NCI-H2227 treated with DMSO at 0.1 percent for 48 hours (cell line): ENCODE results near the gene IL17RD.

Experiments
- DNase-seq: peaks from one replicate; lab custom pipeline; 2025; lab: John Stamatoyannopoulos, UW

IL17RD gene

DNA sequence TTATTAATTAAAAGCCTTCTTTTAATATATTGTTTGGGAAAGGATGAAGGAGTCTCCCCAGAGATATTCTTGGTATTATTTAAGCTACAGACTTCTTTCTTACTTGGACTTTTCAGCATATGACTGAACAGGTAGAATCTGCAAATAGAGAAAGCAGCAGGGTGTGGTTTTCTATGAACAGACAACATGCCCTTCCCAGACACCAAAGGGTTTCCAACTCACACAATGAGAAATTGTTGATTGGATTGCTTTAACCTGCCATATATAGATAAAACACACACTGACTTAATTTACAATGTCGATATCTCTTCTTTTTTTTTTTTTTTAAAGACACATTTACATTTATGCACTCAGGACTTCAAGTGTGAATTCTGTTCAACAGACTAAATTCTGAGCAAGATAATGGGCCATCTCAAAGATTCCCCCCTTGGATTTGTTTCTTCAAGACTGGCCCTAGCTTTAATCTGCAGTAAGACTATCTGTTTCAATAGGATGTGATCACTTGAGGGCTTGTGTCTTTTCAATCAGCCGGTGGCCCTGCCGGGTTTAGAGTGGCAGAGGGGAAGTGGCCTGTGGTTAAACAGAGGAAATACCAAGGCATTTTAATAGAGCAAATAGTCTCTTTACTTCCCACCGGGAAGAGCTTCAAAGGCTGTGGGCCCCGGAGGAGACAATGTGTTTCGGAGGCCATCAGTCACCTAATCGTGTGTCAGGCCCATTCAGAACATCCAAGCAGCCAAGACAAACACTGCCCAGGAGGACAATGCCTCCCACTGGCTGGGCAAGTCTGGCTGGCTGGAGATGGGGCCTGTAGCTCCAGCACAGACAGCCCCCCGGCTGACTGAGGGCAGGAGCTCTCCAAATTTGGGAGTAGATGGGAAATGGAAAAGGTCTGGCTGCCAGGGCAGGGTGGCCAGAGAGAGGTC is 6.1 kb downstream of the IL17RD start:
- no peak for DNase-seq

DNA sequence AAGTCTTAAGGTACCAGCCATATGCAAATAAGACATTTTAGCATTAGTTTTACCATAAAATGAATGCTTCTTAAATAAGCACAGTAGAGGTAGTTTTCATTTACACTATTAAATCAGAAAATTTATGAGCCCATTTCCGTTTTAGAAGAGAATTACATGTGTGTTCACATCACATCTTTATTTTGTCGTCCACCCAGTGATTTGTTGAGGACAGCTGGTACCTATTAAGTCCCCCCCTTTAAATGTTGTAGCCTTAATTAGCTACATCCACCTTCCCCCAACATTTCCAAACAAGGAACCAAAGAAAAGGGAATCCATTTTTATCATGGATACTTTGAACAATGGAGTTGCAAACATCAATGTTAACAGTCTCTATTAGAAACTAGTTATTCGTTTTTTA is 6.8 kb downstream of the IL17RD start:
- no peak for DNase-seq

DNA sequence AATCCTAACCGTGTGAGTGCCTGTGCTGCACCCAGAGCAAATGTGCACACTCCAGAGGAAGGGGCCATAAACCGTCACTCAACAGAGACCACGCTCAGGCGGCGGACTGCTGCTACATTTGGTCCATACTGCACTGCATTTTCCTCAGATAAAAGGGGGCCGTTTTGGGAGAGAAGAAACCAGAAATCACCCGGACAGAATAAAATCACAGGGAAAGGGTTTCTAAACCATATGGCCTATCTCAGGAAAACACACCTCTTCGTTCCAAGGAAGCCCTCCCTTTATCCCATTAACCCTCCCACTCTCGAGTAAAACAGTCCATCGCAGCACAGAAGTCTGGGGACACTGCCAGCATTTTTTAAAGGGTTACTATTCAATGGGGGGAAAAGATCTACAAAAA is 7.6 kb downstream of the IL17RD start:
- no peak for DNase-seq

- DNase-seq = no peak
Measured at GRCh38 chr3:57155310-57155643, 9.9 kb downstream of the IL17RD start.

DNA sequence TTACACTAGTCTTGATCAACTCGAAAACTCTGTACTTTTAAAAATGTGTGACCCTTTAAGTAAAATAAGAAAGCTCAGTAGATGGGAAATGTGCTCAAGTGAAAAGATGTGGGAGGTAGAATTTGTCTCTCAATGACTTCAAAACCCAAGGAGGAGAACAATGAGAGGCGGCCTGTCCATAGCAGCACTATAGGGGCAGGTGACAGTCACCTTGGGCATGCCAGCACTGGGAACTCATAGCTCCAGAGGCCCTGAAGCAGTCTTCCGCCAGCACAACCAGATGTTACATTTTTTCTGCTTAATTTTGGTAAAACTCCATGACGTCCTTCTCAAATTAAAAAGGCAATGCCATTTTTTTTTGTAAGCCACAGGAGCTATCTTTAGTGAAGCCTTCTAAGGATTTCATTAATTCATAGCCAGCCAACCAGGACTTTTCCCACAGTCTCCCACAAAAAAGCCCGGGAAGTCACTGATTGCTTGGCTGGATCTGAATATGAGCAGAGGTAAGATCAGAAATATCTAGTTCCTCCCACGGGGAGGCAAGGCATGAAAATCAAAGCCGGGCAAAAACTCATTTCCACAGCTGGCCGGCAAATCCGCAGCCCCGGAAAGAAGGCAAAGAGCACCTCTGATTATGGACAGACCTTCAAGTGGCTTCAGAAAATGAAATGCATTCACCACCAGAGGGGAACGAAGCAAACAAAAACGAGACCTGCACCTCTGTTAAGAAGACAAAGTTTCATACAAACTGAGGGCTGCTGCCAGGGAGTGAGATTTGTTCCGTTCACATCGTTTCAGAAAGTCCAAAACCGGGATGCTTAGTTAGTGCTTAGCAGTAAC is 10.5 kb downstream of the IL17RD start:
- DNase-seq = no peak

- DNase-seq = no peak
Measured at GRCh38 chr3:57152151-57153143, 12.7 kb downstream of the IL17RD start.

GRCh38 chr3:57151749-57152148 is 13.4 kb downstream of the IL17RD start:
- DNase-seq = no peak

- DNase-seq = no peak
Measured at GRCh38 chr3:57151021-57151449, 14.1 kb downstream of the IL17RD start.

DNA sequence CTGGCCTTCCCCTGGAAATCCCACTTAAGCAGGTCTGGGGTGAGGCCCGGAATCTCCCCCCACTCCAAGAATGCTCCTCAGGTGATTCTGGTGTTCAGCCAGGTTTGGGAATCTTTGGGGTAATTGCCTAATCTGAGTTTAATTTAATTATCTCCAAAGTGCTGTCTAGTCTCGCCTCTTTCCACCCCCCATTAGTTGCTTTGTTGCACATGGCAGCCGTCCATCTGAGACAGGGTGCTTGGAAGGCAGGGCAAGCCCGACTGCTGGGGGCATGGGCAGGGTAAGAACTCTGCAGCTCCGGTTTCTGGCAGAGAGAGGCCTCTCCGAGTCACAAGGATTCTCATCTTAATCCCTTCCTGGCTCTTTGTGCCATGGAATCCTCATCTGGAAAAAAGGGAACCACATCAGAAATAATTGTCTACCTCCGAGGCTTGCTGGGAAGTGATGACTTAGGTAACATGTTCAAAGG is 15.0 kb downstream of the IL17RD start:
- no peak for DNase-seq

DNA sequence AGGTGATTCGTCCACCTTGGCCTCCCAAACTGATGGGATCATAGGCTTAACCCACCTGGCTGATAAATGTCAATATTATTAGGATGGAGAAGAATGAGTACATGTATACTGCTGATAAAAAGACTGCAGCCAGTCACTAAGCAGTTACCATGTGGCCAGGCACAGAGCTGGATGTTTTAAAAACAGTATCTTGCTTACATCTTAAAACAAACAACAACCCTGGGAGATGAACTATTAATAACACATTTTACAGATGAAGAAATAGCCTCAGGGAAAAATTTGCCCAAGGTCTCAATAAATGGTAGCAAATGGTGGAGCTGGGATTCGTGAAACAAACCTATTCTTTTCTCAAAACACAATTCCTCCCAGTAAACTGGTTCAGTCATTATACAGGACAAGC is 18.1 kb downstream of the IL17RD start:
- no peak for DNase-seq

GRCh38 chr3:57145852-57146251 is 19.3 kb downstream of the IL17RD start:
- DNase-seq = no peak

GRCh38 chr3:57144952-57145351 is 20.2 kb downstream of the IL17RD start:
- no peak for DNase-seq

GRCh38 chr3:57143886-57144459 is 21.2 kb downstream of the IL17RD start:
- DNase-seq = no peak

GRCh38 chr3:57142411-57142723 is 22.8 kb downstream of the IL17RD start:
- DNase-seq = no peak

DNA sequence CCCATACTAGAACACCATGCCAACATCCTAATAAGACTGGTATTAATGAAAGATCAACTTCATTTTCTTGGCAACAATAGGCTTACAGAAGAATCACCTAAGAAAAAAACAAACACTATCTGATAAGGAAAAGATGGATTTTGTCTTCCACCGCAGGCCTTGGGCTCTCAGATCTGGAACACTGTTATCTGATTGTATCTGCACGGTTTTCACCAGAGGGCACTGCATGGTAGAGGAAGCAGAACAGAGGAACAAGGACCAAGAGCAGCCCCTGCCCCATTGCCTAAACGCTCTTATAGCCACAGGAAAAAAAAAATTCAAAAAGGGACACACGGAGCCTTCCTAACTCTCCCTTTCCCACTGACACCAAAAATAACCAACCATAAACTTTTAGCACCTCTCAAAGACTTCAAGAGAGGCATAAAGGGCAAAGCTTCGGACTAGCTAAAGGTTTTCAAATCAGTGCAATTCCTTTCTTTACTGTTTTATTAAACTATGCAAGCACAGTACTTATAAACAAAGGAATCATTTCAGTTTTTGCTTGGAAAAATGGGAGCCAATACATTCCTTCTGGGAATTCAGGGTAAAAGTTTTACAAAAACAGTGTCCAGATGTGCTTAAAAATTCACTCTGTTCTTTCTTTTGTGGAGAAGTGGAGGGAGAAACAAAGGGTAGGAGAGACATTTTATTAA is 23.3 kb downstream of the IL17RD start:
- no peak for DNase-seq

GRCh38 chr3:57140894-57141293 is 24.3 kb downstream of the IL17RD start:
- no peak for DNase-seq

DNA sequence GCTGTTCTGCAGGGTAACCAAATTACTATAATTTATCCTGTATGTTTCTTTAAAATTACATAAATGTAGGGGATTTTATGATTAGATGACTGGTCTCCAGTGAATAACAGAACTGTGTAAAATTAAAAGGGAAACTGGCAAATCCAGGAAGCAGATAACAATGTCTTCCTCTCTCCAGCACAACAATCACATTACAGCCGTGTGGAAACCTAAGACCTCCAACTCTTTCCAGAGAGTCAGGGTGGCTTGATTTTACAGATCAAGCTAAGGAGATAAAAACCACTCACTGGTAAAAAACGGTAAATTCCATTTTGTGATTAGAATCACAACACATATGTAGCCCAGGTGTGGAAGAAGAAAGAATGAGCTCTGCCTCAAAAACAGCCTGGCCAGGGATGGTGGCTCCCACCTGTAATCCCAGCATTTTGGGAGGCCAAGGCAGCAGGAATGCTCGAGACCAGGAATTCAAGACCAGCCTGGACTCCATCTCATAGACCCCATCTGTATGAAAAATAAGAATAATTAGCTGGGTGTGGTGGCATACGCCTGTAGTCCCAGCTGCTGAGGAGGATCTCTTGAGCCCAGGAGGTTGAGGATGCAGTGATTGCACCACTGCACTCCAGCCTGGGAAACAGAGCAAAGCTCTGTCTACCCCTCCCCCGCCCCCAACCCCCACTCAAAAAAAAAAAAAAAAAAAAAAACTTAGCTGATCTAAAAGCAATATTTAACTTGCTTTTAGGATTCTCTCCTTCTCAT is 29.0 kb downstream of the IL17RD start:
- DNase-seq = no peak

DNA sequence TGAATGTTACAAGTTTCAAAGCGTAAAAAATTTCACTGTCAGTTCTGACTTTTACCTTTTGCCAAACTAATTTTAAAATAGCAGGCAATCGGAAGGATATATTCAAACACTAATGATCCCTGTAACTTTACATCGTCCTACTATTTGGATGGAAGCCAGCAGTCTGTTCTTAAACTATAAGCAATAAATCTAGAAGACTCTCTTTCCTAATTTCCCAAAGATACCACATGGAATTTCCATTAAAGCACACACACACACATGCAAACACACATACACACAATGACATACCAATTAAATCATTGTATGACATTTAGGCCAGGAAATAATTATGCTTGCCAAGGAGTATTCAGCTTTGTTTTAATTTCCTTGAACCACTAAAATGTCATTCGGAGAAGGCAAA is 32.0 kb downstream of the IL17RD start:
- no peak for DNase-seq

DNA sequence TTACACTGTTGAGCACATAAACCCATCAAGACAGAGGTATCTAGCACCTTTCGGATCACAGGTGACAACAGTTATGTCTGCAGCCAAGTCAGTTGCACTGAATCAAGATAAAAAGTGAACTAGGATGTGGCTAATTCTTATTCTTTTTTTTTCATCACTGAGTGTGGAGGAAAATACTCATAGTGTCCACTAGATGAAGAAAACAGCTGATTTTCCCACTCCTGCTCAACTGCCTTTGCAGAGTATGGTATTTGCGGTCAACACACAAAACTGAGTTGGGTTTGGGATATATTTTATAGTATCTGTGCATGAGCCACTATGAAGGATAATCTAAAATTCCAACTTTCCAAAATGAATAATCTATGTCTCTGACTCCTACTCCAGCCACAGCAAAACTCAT is 32.5 kb downstream of the IL17RD start:
- no peak for DNase-seq

DNA sequence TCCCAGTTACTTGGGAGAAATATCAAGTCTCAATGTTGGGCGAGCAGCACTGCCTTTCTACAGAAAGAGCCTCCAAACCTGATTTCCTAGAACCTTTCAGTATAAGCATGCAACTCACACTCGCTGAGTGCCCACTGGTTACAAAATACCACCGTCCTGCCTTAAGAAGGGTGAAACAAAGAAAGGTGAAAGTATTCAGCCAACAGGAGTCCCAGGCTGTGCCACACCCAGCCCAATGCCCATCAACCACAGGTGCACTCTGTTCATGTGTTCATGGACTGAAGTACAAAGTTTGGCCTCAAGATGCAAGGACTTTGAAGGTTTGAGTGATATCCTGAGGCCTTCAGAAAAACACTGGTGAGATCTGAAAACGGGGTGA is 34.0 kb downstream of the IL17RD start:
- no peak for DNase-seq
